ENCODE measurements around the gene TOMT.

DNA sequence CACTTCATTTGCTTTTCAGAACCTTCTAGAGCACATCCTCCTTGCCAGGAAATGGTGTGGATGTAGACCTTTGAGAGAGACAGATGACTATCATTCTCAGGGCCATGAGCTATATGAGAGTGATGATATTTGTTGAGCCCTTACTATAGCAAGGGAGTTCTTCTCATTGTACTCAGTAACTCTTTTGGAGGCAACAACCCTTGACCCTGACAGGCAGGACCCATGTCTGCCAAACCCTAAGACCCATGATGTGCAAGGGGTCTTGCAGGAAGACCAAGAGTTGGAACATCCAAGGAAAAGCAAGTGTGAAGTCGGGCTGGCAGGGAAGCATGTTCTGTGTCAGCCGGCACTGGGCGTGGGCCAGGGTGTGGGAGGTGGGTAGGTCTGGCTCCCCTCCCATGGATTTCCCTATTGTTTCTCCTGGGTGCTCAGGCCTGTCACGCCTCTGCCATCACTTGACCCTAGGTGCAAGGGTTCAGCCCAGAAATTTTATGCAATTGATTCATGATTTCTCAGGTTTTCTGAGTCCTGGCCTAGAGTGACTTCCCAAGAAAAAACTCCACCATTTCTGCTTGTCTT is 31.0 kb downstream of the TOMT start:
- no peak for TF ChIP-seq POLR2A (IDR thresholded peaks at IDR 0.05)
- TF ChIP-seq, protein P1, sequence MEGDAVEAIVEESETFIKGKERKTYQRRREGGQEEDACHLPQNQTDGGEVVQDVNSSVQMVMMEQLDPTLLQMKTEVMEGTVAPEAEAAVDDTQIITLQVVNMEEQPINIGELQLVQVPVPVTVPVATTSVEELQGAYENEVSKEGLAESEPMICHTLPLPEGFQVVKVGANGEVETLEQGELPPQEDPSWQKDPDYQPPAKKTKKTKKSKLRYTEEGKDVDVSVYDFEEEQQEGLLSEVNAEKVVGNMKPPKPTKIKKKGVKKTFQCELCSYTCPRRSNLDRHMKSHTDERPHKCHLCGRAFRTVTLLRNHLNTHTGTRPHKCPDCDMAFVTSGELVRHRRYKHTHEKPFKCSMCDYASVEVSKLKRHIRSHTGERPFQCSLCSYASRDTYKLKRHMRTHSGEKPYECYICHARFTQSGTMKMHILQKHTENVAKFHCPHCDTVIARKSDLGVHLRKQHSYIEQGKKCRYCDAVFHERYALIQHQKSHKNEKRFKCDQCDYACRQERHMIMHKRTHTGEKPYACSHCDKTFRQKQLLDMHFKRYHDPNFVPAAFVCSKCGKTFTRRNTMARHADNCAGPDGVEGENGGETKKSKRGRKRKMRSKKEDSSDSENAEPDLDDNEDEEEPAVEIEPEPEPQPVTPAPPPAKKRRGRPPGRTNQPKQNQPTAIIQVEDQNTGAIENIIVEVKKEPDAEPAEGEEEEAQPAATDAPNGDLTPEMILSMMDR (IDR thresholded peaks at IDR 0.05), result no peak

Data from heart left ventricle (tissue), 13 donors.